ENCODE data around the gene MPO. TPM values are rescaled to one million over a fixed set of nuclear protein-coding genes. Genes with fewer than 3 reads are reported as not detected.

MPO gene
- total RNA-seq, 1 donor from 2014 or later: 0.42 TPM

GRCh38 chr17:58271216-58271931, 9.4 kb downstream of the MPO start:
- intact Hi-C loops (cut with micrococcal nuclease): no loop called here
- ATAC-seq (no peak), DNase-seq (no peak)

- ATAC-seq: no peak
- DNase-seq: no peak
- intact Hi-C loops (cut with micrococcal nuclease): no loop called here
Measured at GRCh38 chr17:58270476-58271215, 10.1 kb downstream of the MPO start.

DNA sequence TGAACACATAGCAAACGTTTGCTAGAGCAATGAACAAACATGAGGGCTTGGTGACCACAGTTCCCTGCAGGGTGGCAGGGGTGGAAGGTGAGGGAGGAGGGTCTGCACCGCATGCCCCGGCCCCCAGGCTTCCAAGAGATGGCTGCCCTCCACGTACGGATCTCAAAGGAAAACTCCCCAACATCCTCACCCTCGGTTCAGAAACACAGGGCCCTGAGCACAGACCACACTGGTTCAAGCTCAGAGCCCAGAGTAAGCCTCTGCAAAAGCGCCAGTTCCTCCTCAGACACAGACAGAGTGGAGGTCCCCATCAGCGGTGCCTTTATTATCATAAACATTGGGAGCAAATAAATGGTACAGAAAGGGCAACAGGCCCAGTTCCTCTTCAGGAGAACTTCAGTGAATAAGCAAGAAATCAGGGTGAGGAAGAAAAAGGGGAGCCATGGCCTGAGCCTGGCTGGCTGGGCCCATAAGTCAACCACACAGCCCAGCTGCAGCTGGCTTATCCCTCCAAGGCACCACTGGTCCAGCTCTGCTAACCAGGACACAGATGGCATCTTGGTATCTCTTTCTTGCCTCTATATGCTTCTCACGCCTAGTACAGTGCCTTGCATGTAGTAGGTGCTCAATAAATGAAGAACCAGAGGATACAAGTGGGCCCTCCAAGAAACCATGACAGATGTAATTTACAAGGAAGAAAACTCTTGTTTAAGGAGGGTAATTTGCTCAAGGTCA, 11.0 kb downstream of the MPO start:
- no peak for DNase-seq
- intact Hi-C loops (cut with micrococcal nuclease): no loop called here
- no peak for ATAC-seq

GRCh38 chr17:58268774-58269556, 11.8 kb downstream of the MPO start:
- ATAC-seq (no peak), DNase-seq (no peak)
- intact Hi-C loops (cut with micrococcal nuclease): no loop called here

- no peak for DNase-seq
- intact Hi-C loops (cut with micrococcal nuclease): no loop called here
- ATAC-seq: no peak
Measured at GRCh38 chr17:58268326-58268725, 12.4 kb downstream of the MPO start.

DNA sequence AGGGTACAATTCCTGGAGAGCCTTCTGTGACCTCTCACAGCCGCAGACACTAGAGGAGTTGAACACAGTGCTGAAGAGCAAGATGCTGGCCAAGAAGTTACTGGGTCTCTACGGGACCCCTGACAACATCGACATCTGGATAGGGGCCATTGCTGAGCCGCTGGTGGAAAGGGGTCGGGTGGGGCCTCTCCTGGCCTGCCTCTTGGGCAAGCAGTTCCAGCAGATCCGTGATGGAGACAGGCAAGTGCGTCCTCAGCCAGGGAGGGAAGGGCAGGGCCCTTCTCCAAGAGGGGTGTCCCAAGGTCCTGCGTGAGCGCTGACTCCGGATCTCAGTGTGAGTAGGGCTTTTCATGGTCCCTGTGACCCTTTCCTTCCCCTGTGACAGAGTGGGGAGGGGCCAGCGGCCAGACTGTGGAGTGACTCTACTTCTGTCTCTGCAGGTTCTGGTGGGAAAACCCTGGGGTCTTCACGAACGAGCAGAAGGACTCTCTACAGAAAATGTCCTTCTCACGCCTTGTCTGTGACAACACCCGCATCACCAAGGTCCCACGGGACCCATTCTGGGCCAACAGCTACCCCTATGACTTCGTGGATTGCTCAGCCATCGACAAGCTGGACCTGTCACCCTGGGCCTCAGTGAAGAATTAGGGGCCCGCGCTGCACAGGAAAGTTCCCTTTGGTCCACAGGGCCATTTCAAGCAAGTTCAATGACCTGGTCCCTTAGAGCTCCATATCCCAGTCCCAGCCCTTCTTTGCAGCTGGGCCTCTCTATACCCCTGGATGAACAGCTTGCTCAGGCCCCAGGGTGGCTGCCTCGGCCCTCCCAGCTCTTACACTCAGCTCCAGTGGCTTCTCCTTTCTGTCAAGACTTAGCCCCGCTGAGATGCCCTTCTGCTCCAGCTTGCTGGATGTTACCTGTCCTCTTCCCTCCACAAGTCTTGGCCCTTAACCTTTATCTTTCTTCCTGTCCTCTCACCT, 13.1 kb downstream of the MPO start:
- DNase-seq (no peak), ATAC-seq (no peak)
- intact Hi-C loops (cut with micrococcal nuclease): no loop called here

GRCh38 chr17:58265902-58266875, 14.5 kb downstream of the MPO start:
- DNase-seq: no peak
- intact Hi-C loops (cut with micrococcal nuclease): no loop called here
- no peak for ATAC-seq

GRCh38 chr17:58265271-58265670, 15.5 kb downstream of the MPO start:
- no peak for DNase-seq
- intact Hi-C loops (cut with micrococcal nuclease): no loop called here
- ATAC-seq: no peak

DNA sequence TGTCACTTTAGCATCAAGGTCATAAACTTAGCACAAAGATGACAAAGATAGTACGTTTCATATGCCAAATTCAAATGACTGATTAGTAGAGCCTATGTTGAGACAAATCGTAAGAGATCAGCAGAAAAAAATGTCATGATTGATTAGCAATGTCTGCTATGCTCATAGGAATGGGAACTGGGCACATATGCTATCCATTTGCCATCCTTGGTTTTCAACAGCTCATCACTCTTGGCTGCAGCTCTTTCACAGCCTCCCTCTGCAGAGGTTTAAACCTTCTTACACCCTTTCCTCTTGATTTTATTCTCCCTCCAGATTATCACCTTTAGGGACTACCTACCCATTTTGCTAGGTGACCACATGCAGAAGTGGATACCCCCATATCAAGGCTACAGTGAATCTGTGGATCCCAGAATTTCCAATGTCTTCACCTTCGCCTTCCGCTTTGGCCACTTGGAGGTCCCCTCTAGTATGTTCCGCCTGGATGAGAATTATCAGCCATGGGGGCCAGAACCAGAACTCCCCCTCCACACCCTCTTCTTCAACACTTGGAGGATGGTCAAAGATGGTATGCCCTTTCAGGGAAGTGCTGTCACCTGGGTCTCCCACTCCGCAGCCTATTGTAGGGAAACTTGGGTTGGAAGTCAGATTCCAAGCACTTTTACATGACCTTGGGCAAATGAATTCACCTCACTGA, 16.2 kb downstream of the MPO start:
- ATAC-seq: no peak
- no peak for DNase-seq
- intact Hi-C loops (cut with micrococcal nuclease): no loop called here

GRCh38 chr17:58263773-58264172, 17.0 kb downstream of the MPO start:
- ATAC-seq (no peak), DNase-seq (no peak)
- intact Hi-C loops (cut with micrococcal nuclease): no loop called here

- intact Hi-C loops (cut with micrococcal nuclease): no loop called here
- no peak for ATAC-seq
- DNase-seq: no peak
Measured at GRCh38 chr17:58262149-58262548, 18.6 kb downstream of the MPO start.

GRCh38 chr17:58254803-58255202, 25.9 kb downstream of the MPO start:
- DNase-seq: no peak
- intact Hi-C loops (cut with micrococcal nuclease): no loop called here
- ATAC-seq: no peak

GRCh38 chr17:58253082-58253481, 27.7 kb downstream of the MPO start:
- ATAC-seq: no peak
- intact Hi-C loops (cut with micrococcal nuclease): no loop called here
- no peak for DNase-seq

GRCh38 chr17:58252141-58252540, 28.6 kb downstream of the MPO start:
- ATAC-seq (no peak), DNase-seq (no peak)
- intact Hi-C loops (cut with micrococcal nuclease): no loop called here

DNA sequence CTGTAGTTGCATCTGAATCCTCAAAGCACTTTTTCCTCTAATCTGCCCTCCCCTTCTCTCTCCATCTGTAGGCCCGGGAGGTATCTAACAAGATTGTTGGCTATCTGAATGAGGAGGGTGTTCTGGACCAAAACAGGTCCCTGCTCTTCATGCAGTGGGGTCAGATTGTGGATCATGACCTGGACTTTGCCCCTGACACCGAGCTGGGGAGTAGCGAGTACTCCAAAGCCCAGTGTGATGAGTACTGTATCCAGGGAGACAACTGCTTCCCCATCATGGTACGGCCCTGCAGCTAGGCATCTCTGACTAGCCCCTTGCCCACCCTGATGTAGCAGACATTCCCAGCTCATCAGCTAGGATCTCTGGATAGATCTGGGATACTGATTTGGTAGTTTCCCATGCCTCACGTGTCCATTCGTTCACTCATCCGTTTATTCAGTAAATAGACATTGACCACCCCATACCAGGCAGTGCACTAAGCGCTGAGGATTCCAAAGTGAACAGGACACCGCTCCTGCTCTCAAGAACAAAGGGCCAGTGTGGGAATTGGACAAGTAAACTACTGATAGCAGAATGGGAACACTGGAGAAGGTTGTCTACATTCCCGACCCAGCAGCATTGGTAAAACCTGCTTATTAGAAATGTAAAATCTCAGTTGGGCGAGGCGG, 30.3 kb downstream of the MPO start:
- intact Hi-C loops (cut with micrococcal nuclease): no loop called here
- DNase-seq: no peak
- no peak for ATAC-seq
